ENCODE results near the gene S100A13. TPM values are rescaled to one million over a fixed set of nuclear protein-coding genes. Genes with fewer than 3 reads are reported as not detected.
"Not testable (repeated sequence)": the region's sequence is repeated elsewhere in the genome, so short reads cannot be mapped to it uniquely, and the experiment has no call there.

The S100A13 gene
- total RNA-seq, 1 experiment from 2014 or later, result 74.0 TPM

DNA sequence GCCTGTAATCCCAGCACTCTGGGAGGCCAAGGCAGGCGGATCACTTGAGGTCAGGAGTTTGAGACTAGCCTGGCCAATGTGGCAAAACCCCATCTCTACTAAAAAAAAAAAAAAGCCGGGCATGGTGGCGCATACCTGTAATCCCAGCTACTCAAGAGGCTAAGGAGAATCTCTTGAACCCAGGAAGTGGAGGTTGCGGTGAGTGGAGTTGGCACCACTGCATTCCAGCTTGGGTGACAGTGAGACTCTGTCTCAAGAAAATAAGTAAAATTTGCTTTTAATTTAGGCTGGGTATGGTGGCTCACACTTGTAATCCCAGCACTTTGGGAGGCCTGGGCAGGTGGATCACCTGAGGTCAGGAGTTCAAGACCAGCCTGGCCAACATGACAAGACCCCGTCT is 12.9 kb upstream of the S100A13 start:
- not testable (repeated sequence) for DNase-seq (ENCODE audit: low read depth in 1 of 2, low spot score in 2 of 2); H3K4me1 ChIP-seq (replicated peaks); H3K27me3 ChIP-seq (replicated peaks); H3K4me3 ChIP-seq; H3K27ac ChIP-seq; H3K9me3 ChIP-seq (replicated peaks)
- peaks cover 100% of the 10 kb centered on the region for H3K36me3 ChIP-seq

DNA sequence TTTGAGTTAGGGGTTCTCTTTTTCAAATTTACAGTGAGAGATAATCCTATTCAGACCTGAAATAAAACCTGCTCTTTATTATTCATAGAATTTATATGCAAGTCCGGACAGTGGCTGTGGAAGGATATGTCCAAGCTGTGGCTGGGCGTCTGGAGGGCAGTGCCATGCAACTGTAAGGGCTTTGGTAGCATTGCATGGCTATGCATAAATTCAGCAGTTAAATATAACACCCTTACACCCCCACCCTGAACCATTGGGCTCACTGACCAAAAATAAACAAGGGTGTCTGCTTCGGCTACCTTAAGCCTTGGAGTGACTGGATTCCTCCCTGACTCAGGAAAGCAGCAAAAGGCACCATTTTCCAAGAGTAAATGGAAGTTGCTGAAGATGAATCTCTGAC is 12.0 kb upstream of the S100A13 start:
- Histone ChIP-seq H3K36me3 (peaks cover 97% of the 10 kb centered on the region), H3K4me1 (replicated peaks) (0 out of 2 replicates have a peak, but pooled peaks cover 3% of the 10 kb centered on the region), H3K9me3 (replicated peaks) (no peaks in the 10 kb centered on the region), H3K27ac (no peak overlapping the region), H3K27me3 (replicated peaks) (no peaks in the 10 kb centered on the region), H3K4me3 (no peak overlapping the region)
- DNase-seq (ENCODE audit: low read depth in 1 of 2, low spot score in 2 of 2), result no peak

DNA sequence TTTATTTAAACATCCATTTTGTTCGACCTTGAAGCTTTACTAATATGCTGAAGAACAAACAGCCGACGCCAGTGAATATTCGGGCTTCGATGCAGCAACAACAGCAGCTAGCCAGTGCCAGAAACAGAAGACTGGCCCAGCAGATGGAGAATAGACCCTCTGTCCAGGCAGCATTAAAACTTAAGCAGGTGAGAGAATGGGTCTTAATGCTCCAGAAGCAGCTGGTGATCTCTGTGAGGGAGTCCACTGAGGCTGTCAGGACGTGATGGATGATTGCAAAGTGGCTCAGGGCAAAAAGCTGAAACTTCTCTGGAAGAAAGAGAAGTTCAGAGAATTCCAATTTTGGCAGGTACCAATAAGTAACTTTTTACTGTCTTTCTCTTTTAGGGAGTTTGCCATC is 11.0 kb upstream of the S100A13 start:
- Histone ChIP-seq H3K27ac (no peak overlapping the region), H3K4me3 (no peak overlapping the region), H3K4me1 (replicated peaks) (0 out of 2 replicates have a peak, but pooled peaks cover 6% of the 10 kb centered on the region), H3K36me3 (peaks cover 91% of the 10 kb centered on the region), H3K9me3 (replicated peaks) (no peaks in the 10 kb centered on the region), H3K27me3 (replicated peaks) (no peaks in the 10 kb centered on the region)
- no peak for DNase-seq (ENCODE audit: low read depth in 1 of 2, low spot score in 2 of 2)

DNA sequence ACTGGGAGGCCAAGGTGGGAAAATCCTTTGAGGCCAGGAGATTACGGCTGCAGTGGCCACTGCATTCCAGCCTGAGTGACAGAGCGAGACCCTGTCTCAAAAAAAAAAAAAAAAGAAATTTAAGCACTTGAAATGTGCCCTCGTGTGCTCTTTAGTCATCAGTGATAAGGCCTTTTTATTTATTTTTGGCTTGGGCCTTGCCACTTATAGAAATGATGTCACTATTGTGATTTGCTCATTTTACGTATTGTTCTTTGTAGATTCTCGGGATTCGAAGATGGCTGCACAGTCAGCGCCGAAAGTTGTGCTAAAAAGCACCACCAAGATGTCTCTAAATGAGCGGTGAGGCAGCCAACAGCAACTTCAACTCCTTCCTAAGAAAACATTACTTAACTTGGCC is 9.0 kb upstream of the S100A13 start:
- H3K9me3 ChIP-seq (replicated peaks), result no peaks in the 10 kb centered on the region
- no peak for DNase-seq (ENCODE audit: low read depth in 1 of 2, low spot score in 2 of 2)
- H3K36me3 ChIP-seq, result peaks cover 72% of the 10 kb centered on the region
- H3K27ac ChIP-seq, result no peak overlapping the region
- no peaks in the 10 kb centered on the region for H3K27me3 ChIP-seq (replicated peaks)
- H3K4me3 ChIP-seq, result no peak overlapping the region
- 0 out of 2 replicates have a peak, but pooled peaks cover 8% of the 10 kb centered on the region for H3K4me1 ChIP-seq (replicated peaks)

DNA sequence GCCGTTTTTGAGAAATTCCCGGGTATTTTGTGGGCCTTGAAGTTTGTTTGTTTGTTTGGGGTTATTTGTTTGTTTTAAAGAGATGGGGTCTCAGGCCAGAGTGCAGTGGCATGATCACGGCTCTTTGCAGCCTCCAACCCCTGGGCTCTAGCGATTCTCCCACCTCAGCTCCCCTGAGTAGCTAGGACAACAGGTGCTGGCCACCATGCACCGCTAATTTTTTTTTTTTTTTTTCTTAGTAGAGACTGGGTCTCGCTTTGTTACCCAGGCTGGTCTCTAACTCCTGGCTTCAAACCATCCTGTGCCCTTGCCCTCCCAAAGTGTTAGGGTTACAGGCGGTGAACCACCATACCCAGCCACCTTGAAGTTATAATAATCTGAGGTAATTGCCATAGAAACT is 8.6 kb upstream of the S100A13 start:
- H3K27ac ChIP-seq, result no peak overlapping the region
- H3K4me3 ChIP-seq, result no peak overlapping the region
- H3K36me3 ChIP-seq, result peaks cover 67% of the 10 kb centered on the region

DNA sequence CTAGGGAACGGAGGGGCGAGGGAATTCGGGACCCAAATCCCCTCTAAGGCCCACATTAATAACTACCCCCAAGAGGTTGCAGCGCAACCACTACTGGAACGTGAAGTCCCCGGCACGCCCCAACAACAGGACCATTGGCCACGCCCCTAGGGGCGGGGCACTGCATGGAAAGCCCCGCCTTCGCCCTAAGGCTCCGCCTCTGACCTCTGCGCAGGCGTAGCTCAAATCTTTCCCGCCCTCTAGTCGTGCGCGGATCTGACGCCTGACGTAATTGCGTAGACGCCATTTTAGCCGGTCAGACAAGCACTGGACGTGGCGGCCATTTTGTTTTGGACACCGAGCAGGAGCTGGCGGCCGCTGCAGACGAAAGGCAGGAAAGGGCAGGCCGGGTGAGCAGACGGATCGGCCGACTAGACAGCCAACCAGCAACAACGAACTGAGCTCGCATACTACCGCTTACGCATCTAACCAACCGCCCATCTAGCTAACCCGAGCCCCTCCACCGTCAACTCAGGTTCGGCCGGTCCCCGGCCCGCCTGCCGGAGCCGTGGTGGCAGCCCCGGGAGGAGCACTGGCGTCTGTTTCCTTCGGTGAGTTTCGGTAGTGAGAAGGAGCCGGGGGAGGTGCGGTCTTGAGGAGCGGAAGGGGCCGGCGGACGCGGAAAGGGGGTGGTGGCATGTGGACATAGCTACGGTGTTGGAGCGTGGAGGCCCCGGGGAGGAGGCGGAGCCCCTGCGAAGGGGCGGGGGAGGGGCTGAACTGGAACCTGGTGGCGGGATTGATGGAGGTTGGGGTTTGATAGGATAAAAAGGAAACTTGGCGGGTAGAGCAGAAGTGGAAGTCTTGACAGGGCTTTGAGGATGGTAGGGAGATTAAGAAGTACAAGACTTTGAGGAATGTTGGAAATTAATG is 6.7 kb upstream of the S100A13 start, which contains the start of gene CHTOP:
CHTOP (plus strand) TSS at position 313 of the 912 bp plus-strand sequence. CDS start 2,523 bp downstream, outside the sequence.
- Histone ChIP-seq H3K9me3 (replicated peaks) (no peaks in the 10 kb centered on the region), H3K4me3 (peak within 1 kb of the TSS; percentile 87), H3K36me3 (peaks cover 48% of the 10 kb centered on the region), H3K4me1 (replicated peaks) (0 out of 2 replicates have a peak, but pooled peaks cover 10% of the 10 kb centered on the region), H3K27me3 (replicated peaks) (no peaks in the 10 kb centered on the region), H3K27ac (peak within 1 kb of the TSS; percentile 99)
- DNase-seq (ENCODE audit: low read depth in 1 of 2, low spot score in 2 of 2), result peak; percentile 97 to 98

More for the DNA sequence above, 8.6 kb upstream of the S100A13 start:
- DNase-seq (ENCODE audit: low read depth in 1 of 2, low spot score in 2 of 2), result no peak
- Histone ChIP-seq H3K27me3 (replicated peaks) (no peaks in the 10 kb centered on the region), H3K4me1 (replicated peaks) (0 out of 2 replicates have a peak, but pooled peaks cover 10% of the 10 kb centered on the region), H3K9me3 (replicated peaks) (no peaks in the 10 kb centered on the region)

DNA sequence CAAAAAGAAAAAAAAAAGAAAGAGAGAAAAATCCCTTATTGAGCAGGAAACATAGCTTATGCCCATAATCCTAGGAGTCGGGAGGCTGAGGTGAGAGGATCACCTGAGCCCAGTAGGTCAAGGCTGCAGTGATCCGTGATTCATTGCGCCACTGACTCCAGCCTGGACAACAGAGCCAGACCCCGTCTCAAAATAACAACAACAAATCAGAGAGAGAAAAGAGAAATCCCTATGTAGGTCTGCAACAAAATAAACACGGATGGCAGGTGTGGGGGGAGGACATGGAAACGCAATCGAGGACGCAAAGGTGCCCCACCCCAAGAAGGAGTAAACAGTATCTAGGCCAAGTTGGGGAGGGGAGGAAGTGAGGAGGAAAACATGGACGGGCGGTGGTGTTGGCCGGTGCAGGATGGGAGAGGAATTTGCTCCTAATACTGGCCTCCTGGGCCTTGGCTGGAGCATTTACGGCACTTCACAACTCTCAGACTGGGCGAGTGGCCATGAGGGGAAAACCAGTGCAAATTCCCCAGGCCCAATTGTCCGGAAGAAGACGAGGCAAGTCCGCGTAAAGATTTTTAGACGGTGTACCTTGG is 6.0 kb upstream of the S100A13 start:
- Histone ChIP-seq H3K27ac (no peak overlapping the region), H3K36me3 (peaks cover 41% of the 10 kb centered on the region), H3K9me3 (replicated peaks) (no peaks in the 10 kb centered on the region), H3K27me3 (replicated peaks) (no peaks in the 10 kb centered on the region), H3K4me3 (peak overlapping the region; percentile 87), H3K4me1 (replicated peaks) (0 out of 2 replicates have a peak, but pooled peaks cover 10% of the 10 kb centered on the region)
- no peak for DNase-seq (ENCODE audit: low read depth in 1 of 2, low spot score in 2 of 2)

DNA sequence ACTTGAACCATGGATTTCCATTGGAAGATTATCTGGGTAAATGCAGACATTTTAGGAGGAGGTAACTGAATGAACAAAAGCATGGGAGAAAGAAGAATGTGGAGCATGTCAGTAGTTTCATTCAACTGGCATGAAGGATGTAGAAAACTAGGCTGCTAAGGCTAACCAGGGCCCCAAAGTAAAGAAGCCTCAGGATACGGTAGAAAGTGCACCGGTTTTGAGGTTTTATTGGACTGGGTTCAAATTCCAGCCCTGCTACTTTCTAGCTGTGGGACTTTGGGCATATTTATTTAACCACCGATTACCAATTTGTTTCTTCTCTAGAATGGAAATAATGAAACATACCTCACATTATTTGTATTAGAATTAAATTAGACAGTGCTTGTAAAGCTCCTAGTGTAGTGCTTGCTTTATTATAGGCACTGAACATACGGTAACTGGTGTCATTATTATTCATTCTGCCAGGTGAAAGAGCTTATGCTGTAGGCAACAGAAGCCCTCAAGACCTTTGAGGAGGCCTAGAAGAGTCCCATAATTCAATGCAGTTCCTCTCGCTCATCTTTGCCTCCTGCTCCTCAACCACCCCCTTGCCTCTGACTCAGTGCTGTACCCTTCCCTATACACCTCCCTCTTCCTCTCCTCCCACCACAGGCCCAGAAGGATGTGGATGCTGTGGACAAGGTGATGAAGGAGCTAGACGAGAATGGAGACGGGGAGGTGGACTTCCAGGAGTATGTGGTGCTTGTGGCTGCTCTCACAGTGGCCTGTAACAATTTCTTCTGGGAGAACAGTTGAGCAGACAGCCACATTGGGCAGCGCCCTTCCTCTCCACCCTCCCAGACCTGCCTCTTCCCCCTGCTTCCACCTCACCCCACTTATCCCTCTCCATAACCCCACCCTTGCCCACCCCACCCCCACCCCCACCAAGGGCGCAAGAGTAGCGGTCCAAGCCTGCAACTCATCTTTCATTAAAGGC is 4.0 kb upstream of the S100A13 start:
- Histone ChIP-seq H3K27ac (no peak overlapping the region), H3K4me3 (no peak overlapping the region), H3K4me1 (replicated peaks) (peaks cover 26% of the 10 kb centered on the region), H3K9me3 (replicated peaks) (no peaks in the 10 kb centered on the region), H3K27me3 (replicated peaks) (no peaks in the 10 kb centered on the region), H3K36me3 (peaks cover 22% of the 10 kb centered on the region)
- DNase-seq (ENCODE audit: low read depth in 1 of 2, low spot score in 2 of 2), result no peak

DNA sequence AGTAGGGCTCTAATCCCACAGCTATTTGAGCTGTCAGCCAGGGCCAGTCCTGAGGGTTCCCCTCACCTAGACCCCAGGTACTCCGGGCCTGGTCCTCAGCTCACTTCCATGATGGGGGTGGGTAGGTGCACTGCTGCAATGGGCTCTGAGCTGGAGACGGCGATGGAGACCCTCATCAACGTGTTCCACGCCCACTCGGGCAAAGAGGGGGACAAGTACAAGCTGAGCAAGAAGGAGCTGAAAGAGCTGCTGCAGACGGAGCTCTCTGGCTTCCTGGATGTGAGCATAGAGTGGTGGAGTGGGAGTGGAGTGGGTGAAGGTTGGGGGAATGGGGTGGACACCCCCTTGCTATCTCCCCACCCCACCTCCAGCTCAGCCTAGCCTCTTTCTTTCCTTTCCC is 3.1 kb upstream of the S100A13 start:
- DNase-seq (ENCODE audit: low read depth in 1 of 2, low spot score in 2 of 2), result no peak
- Histone ChIP-seq H3K27ac (no peak overlapping the region), H3K9me3 (replicated peaks) (no peaks in the 10 kb centered on the region), H3K27me3 (replicated peaks) (no peaks in the 10 kb centered on the region), H3K4me1 (replicated peaks) (peaks cover 35% of the 10 kb centered on the region), H3K36me3 (peaks cover 19% of the 10 kb centered on the region), H3K4me3 (no peak overlapping the region)

DNA sequence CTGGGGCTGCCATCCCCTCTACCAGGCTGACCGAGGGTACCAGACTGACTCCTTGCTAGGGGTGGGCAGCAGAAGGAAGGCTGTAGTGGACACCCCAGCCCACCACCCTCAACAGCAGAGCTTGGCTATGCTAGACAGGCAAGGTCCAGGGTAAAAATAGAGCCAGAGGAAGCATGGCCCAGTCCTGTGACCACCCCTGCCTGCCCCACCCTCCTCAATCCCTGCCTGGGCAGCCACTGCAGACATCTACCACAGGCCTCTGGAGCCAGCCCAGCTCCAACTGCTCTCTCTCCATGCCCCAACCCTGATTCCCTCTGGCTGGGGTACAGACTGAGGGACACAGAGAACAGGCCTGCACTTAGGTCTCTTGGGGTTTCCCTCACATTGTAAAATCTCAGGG is 2.7 kb upstream of the S100A13 start:
- H3K4me3 ChIP-seq, result no peak overlapping the region
- peaks cover 19% of the 10 kb centered on the region for H3K36me3 ChIP-seq
- H3K4me1 ChIP-seq (replicated peaks), result peaks cover 34% of the 10 kb centered on the region

DNA sequence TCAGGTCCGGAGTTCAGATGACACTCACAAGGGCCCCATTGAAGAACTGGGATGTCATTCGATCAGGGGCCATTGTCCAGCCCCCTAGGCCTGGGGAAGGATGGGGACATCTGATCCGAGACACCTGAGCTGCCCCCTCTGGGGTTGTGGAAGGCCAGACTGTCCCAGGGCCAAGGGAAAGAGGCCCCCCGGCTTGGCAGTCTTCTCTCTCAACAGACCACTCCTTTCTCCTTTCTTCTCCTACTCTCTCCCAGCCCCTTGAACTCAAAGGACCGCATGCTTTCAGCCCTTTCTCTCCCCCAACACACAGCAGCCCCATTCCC is 2.0 kb upstream of the S100A13 start:
- Histone ChIP-seq H3K4me1 (replicated peaks) (peaks cover 34% of the 10 kb centered on the region), H3K9me3 (replicated peaks) (no peaks in the 10 kb centered on the region), H3K4me3 (no peak overlapping the region), H3K27ac (no peak overlapping the region), H3K27me3 (replicated peaks) (no peaks in the 10 kb centered on the region), H3K36me3 (peaks cover 18% of the 10 kb centered on the region)
- DNase-seq (ENCODE audit: low read depth in 1 of 2, low spot score in 2 of 2), result no peak

More for the DNA sequence above, 2.7 kb upstream of the S100A13 start:
- Histone ChIP-seq H3K27me3 (replicated peaks) (no peaks in the 10 kb centered on the region), H3K27ac (no peak overlapping the region), H3K9me3 (replicated peaks) (no peaks in the 10 kb centered on the region)
- DNase-seq (ENCODE audit: low read depth in 1 of 2, low spot score in 2 of 2), result no peak

DNA sequence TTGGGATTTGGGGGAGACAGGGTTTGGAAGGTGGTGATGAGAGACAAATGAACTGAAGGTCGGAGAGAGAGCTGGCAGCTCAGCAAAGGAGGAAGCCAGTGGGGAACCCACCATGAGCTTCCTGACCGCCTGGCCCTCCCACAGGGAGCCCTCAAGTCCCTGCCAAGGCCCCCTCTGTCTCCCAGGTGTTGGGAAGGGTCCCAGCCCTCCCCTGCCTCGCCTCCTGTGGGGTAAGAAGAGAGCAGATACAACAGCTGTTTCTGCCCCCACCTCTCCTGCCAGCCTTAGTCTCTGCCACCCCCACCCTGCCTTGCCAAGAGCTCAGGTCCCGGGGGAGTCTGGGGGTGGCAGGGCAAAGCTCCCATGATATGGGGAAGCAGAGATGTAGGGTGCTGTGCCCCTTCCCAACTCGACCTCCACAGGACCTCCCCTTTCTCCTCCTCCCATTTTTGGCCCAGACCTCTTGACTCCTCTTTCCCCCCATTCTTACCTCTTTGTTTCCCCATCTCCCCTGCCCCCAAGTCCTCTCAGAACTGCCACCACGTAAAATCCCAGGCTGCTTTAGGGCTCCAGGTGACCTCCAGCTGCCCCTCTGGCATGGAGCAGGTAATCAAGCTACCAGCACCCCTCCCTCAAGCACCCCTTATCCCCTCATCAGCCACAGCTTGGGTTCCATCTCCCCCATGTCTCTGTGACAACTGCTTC is 1.5 kb upstream of the S100A13 start:
- no peak overlapping the region for H3K4me3 ChIP-seq
- no peaks in the 10 kb centered on the region for H3K9me3 ChIP-seq (replicated peaks)
- H3K27ac ChIP-seq, result no peak overlapping the region

More for the DNA sequence above, 1.5 kb upstream of the S100A13 start:
- Histone ChIP-seq H3K36me3 (peaks cover 18% of the 10 kb centered on the region), H3K4me1 (replicated peaks) (peaks cover 34% of the 10 kb centered on the region), H3K27me3 (replicated peaks) (no peaks in the 10 kb centered on the region)
- DNase-seq (ENCODE audit: low read depth in 1 of 2, low spot score in 2 of 2), result no peak
